ENCODE data around the gene SUSD4. TPM values are rescaled to one million over a fixed set of nuclear protein-coding genes. Genes with fewer than 3 reads are reported as not detected.

SUSD4 gene
- total and polyA plus RNA-seq, 2 donors (not counting 1 experiment from before 2014, with no cell fraction given): 0.33 TPM; not detected in 1

DNA sequence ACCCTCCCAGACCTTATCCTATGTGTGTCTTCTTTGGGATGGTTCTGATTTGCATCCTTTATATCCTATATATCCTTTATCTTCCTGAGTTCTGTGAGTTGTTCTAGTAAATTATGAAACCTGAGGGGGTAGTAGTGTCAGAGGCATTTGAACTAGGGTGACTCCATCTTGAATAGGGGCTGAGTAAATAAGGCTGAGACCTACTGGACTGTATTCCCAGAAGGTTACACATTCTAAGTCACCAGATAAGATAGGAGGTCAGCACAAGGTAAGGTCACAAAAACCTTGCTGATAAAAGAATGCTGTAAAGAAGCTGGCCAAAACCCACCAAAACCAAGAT lies 50.6 kb downstream of the SUSD4 start:
- Histone ChIP-seq H3K4me3 (replicated peaks in 1 of 4; ENCODE audit: control extremely low read depth in 1 of 4, insufficient read depth in 1 of 4, low read depth in 3 of 4, low read length in 4 of 4) (no peak overlapping the region), H4K20me1 (ENCODE audit: control insufficient read depth, extremely low read depth, insufficient read depth, low read length) (no peaks in the 10 kb centered on the region), H2AFZ (ENCODE audit: low read length) (no peak overlapping the region), H3K4me1 (ENCODE audit: control insufficient read depth, extremely low read depth, insufficient read depth, low read length) (no peaks in the 10 kb centered on the region), H3K27me3 (ENCODE audit: control insufficient read depth, insufficient read depth, low read length) (no peaks in the 10 kb centered on the region), H3K27ac (ENCODE audit: insufficient read depth, low read length) (no peak overlapping the region), H3K79me2 (ENCODE audit: control insufficient read depth, insufficient read depth, low read length) (no peaks in the 10 kb centered on the region), H3K36me3 (ENCODE audit: control insufficient read depth, insufficient read depth, low read length) (no peaks in the 10 kb centered on the region), H3K9ac (ENCODE audit: insufficient read depth, low read length) (no peak overlapping the region), H3K9me3 (ENCODE audit: control insufficient read depth, insufficient read depth, low read depth, low read length) (no peaks in the 10 kb centered on the region), H3K4me2 (ENCODE audit: extremely low read depth, insufficient read depth, low read length) (no peak overlapping the region)
- TF ChIP-seq CTCF (conservative IDR thresholded peaks at IDR 0.05 in 1 of 2, IDR thresholded peaks at IDR 0.05 in 1 of 2; ENCODE audit: low read depth in 1 of 2, low read length in 2 of 2) (no peak), EZH2 (IDR thresholded peaks at IDR 0.05; ENCODE audit: low read length, missing control alignments) (no peak)
- no peak for DNase-seq (ENCODE audit: low read depth in 2 of 2)

GRCh38 chr1:223312705-223313414 lies 51.1 kb downstream of the SUSD4 start:
- no peaks in the 10 kb centered on the region for H3K27me3 ChIP-seq (ENCODE audit: control insufficient read depth, insufficient read depth, low read length)
- H3K36me3 ChIP-seq (ENCODE audit: control insufficient read depth, insufficient read depth, low read length): no peaks in the 10 kb centered on the region
- H3K27ac ChIP-seq (ENCODE audit: insufficient read depth, low read length): no peak overlapping the region
- no peaks in the 10 kb centered on the region for H4K20me1 ChIP-seq (ENCODE audit: control insufficient read depth, extremely low read depth, insufficient read depth, low read length)
- no peaks in the 10 kb centered on the region for H3K79me2 ChIP-seq (ENCODE audit: control insufficient read depth, insufficient read depth, low read length)
- TF ChIP-seq CTCF (conservative IDR thresholded peaks at IDR 0.05 in 1 of 2, IDR thresholded peaks at IDR 0.05 in 1 of 2; ENCODE audit: low read depth in 1 of 2, low read length in 2 of 2) (no peak), EZH2 (IDR thresholded peaks at IDR 0.05; ENCODE audit: low read length, missing control alignments) (no peak)
- H2AFZ ChIP-seq (ENCODE audit: low read length): no peak overlapping the region
- DNase-seq (ENCODE audit: low read depth in 2 of 2): peak in 1 of 2 donors; percentile 57
- H3K4me3 ChIP-seq (replicated peaks in 1 of 4; ENCODE audit: control extremely low read depth in 1 of 4, insufficient read depth in 1 of 4, low read depth in 3 of 4, low read length in 4 of 4): no peak overlapping the region
- no peak overlapping the region for H3K4me2 ChIP-seq (ENCODE audit: extremely low read depth, insufficient read depth, low read length)
- no peak overlapping the region for H3K9ac ChIP-seq (ENCODE audit: insufficient read depth, low read length)
- H3K4me1 ChIP-seq (ENCODE audit: control insufficient read depth, extremely low read depth, insufficient read depth, low read length): no peaks in the 10 kb centered on the region
- H3K9me3 ChIP-seq (ENCODE audit: control insufficient read depth, insufficient read depth, low read depth, low read length): no peaks in the 10 kb centered on the region

- H3K27me3 ChIP-seq (ENCODE audit: control insufficient read depth, insufficient read depth, low read length): no peaks in the 10 kb centered on the region
- H3K9ac ChIP-seq (ENCODE audit: insufficient read depth, low read length): no peak overlapping the region
These were observed 51.7 kb downstream of the SUSD4 start for GRCh38 chr1:223312273-223312672.

More at GRCh38 chr1:223312273-223312672, 51.7 kb downstream of the SUSD4 start:
- no peak for TF ChIP-seq CTCF (conservative IDR thresholded peaks at IDR 0.05 in 1 of 2, IDR thresholded peaks at IDR 0.05 in 1 of 2; ENCODE audit: low read depth in 1 of 2, low read length in 2 of 2)
- TF ChIP-seq EZH2 (IDR thresholded peaks at IDR 0.05; ENCODE audit: low read length, missing control alignments): no peak
- H3K27ac ChIP-seq (ENCODE audit: insufficient read depth, low read length): no peak overlapping the region
- no peaks in the 10 kb centered on the region for H3K36me3 ChIP-seq (ENCODE audit: control insufficient read depth, insufficient read depth, low read length)
- no peaks in the 10 kb centered on the region for H4K20me1 ChIP-seq (ENCODE audit: control insufficient read depth, extremely low read depth, insufficient read depth, low read length)
- no peak overlapping the region for H3K4me3 ChIP-seq (replicated peaks in 1 of 4; ENCODE audit: control extremely low read depth in 1 of 4, insufficient read depth in 1 of 4, low read depth in 3 of 4, low read length in 4 of 4)
- DNase-seq (ENCODE audit: low read depth in 2 of 2): no peak
- H2AFZ ChIP-seq (ENCODE audit: low read length): no peak overlapping the region
- no peaks in the 10 kb centered on the region for H3K4me1 ChIP-seq (ENCODE audit: control insufficient read depth, extremely low read depth, insufficient read depth, low read length)
- no peaks in the 10 kb centered on the region for H3K9me3 ChIP-seq (ENCODE audit: control insufficient read depth, insufficient read depth, low read depth, low read length)
- no peak overlapping the region for H3K4me2 ChIP-seq (ENCODE audit: extremely low read depth, insufficient read depth, low read length)
- no peaks in the 10 kb centered on the region for H3K79me2 ChIP-seq (ENCODE audit: control insufficient read depth, insufficient read depth, low read length)
